ENCODE measurements around the gene EPHB2.

EPHB2 gene

GRCh38 chr1:22795366-22795714 lies 84.7 kb downstream of the EPHB2 start:
- no peak for TF ChIP-seq CTCF (IDR thresholded peaks at IDR 0.05; ENCODE audit: poor library complexity, severe bottlenecking)
- Histone ChIP-seq H3K27me3 (ENCODE audit: insufficient read depth, poor library complexity, severe bottlenecking) (no peaks in the 10 kb centered on the region), H3K4me3 (ENCODE audit: severe bottlenecking) (no peak overlapping the region), H3K36me3 (ENCODE audit: low read depth) (no peaks in the 10 kb centered on the region), H3K27ac (ENCODE audit: poor library complexity, severe bottlenecking) (no peak overlapping the region), H3K9me3 (ENCODE audit: severe bottlenecking) (no peaks in the 10 kb centered on the region), H3K4me1 (ENCODE audit: insufficient read depth, poor library complexity, severe bottlenecking) (peaks cover 6% of the 10 kb centered on the region)
- ATAC-seq (ENCODE audit: low read depth) (no peak), DNase-seq (ENCODE audit: low spot score) (no peak)

GRCh38 chr1:22796642-22797041 lies 86.0 kb downstream of the EPHB2 start:
- H3K4me3 ChIP-seq (ENCODE audit: severe bottlenecking): no peak overlapping the region
- H3K27me3 ChIP-seq (ENCODE audit: insufficient read depth, poor library complexity, severe bottlenecking): no peaks in the 10 kb centered on the region
- no peaks in the 10 kb centered on the region for H3K4me1 ChIP-seq (ENCODE audit: insufficient read depth, poor library complexity, severe bottlenecking)
- H3K36me3 ChIP-seq (ENCODE audit: low read depth): no peaks in the 10 kb centered on the region
- no peak overlapping the region for H3K27ac ChIP-seq (ENCODE audit: poor library complexity, severe bottlenecking)
- H3K9me3 ChIP-seq (ENCODE audit: severe bottlenecking): no peaks in the 10 kb centered on the region
- DNase-seq (ENCODE audit: low spot score): no peak
- TF ChIP-seq CTCF (IDR thresholded peaks at IDR 0.05; ENCODE audit: poor library complexity, severe bottlenecking): no peak
- no peak for ATAC-seq (ENCODE audit: low read depth)

GRCh38 chr1:22798083-22798482 lies 87.4 kb downstream of the EPHB2 start:
- Histone ChIP-seq H3K27me3 (ENCODE audit: insufficient read depth, poor library complexity, severe bottlenecking) (no peaks in the 10 kb centered on the region), H3K9me3 (ENCODE audit: severe bottlenecking) (no peaks in the 10 kb centered on the region), H3K36me3 (ENCODE audit: low read depth) (no peaks in the 10 kb centered on the region), H3K27ac (ENCODE audit: poor library complexity, severe bottlenecking) (no peak overlapping the region), H3K4me3 (ENCODE audit: severe bottlenecking) (no peak overlapping the region), H3K4me1 (ENCODE audit: insufficient read depth, poor library complexity, severe bottlenecking) (no peaks in the 10 kb centered on the region)
- TF ChIP-seq CTCF (IDR thresholded peaks at IDR 0.05; ENCODE audit: poor library complexity, severe bottlenecking): no peak
- no peak for ATAC-seq (ENCODE audit: low read depth)
- DNase-seq (ENCODE audit: low spot score): no peak

- no peaks in the 10 kb centered on the region for H3K36me3 ChIP-seq (ENCODE audit: low read depth)
- ATAC-seq (ENCODE audit: low read depth): no peak
- H3K27me3 ChIP-seq (ENCODE audit: insufficient read depth, poor library complexity, severe bottlenecking): no peaks in the 10 kb centered on the region
- H3K4me3 ChIP-seq (ENCODE audit: severe bottlenecking): no peak overlapping the region
- TF ChIP-seq CTCF (IDR thresholded peaks at IDR 0.05; ENCODE audit: poor library complexity, severe bottlenecking): no peak
- no peaks in the 10 kb centered on the region for H3K9me3 ChIP-seq (ENCODE audit: severe bottlenecking)
- DNase-seq (ENCODE audit: low spot score): no peak
- no peak overlapping the region for H3K27ac ChIP-seq (ENCODE audit: poor library complexity, severe bottlenecking)
- peaks cover 7% of the 10 kb centered on the region for H3K4me1 ChIP-seq (ENCODE audit: insufficient read depth, poor library complexity, severe bottlenecking)
Observed at GRCh38 chr1:22799971-22800370, 89.3 kb downstream of the EPHB2 start.

GRCh38 chr1:22800629-22801028 lies 90.0 kb downstream of the EPHB2 start:
- Histone ChIP-seq H3K27ac (ENCODE audit: poor library complexity, severe bottlenecking) (no peak overlapping the region), H3K4me3 (ENCODE audit: severe bottlenecking) (no peak overlapping the region), H3K27me3 (ENCODE audit: insufficient read depth, poor library complexity, severe bottlenecking) (no peaks in the 10 kb centered on the region), H3K9me3 (ENCODE audit: severe bottlenecking) (no peaks in the 10 kb centered on the region), H3K4me1 (ENCODE audit: insufficient read depth, poor library complexity, severe bottlenecking) (peaks cover 13% of the 10 kb centered on the region), H3K36me3 (ENCODE audit: low read depth) (no peaks in the 10 kb centered on the region)
- no peak for TF ChIP-seq CTCF (IDR thresholded peaks at IDR 0.05; ENCODE audit: poor library complexity, severe bottlenecking)
- DNase-seq (ENCODE audit: low spot score) (no peak), ATAC-seq (ENCODE audit: low read depth) (no peak)
